ENCODE data around the gene CFAP410. TPM values are rescaled to one million over a fixed set of nuclear protein-coding genes. Genes with fewer than 3 reads are reported as not detected.

CFAP410 gene
- total RNA-seq, 1 donor from 2014 or later, result 27.6 TPM

DNA sequence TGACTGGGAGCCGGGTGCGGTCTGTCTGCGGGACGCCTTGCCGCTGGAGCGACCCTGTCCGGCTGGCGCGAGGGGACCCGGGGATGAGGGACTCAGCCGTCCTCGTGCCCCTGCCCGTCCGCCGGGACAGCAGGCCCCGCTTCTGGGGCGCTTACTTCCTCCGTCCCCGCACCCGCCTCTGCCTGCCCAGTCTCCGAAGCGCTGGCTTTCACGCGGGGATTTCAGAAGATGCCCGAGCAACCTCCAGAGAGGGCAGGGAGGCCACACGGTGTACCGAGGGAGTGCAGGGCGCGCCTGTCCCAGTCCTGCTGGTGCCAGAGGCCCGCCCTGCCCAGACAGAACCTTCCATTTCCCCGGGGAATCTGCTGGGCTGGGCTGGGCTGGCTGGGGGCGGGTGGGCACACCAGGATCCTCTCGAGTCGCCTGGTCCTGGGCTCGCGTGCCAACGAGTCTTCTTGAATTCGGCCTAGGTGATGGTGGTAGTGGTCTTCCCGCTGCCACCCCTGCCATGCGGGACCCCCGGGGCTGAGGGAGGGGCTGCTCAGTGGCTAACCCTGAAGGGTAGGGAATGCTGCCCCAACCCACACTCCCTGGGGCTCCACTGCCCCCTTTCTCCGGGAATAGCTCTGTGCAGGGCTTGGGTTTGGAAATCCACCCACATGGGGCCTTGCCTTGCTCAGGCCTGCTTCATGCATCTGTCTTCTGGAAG is 11.7 kb upstream of the CFAP410 start:
- H3K4me1 Mint-ChIP-seq, result no peaks in the 10 kb centered on the region
- H3K4me3 Mint-ChIP-seq, result no peak overlapping the region
- TF ChIP-seq, protein P1, sequence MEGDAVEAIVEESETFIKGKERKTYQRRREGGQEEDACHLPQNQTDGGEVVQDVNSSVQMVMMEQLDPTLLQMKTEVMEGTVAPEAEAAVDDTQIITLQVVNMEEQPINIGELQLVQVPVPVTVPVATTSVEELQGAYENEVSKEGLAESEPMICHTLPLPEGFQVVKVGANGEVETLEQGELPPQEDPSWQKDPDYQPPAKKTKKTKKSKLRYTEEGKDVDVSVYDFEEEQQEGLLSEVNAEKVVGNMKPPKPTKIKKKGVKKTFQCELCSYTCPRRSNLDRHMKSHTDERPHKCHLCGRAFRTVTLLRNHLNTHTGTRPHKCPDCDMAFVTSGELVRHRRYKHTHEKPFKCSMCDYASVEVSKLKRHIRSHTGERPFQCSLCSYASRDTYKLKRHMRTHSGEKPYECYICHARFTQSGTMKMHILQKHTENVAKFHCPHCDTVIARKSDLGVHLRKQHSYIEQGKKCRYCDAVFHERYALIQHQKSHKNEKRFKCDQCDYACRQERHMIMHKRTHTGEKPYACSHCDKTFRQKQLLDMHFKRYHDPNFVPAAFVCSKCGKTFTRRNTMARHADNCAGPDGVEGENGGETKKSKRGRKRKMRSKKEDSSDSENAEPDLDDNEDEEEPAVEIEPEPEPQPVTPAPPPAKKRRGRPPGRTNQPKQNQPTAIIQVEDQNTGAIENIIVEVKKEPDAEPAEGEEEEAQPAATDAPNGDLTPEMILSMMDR (IDR thresholded peaks at IDR 0.05; ENCODE audit: unreplicated experiment), result no peak

DNA sequence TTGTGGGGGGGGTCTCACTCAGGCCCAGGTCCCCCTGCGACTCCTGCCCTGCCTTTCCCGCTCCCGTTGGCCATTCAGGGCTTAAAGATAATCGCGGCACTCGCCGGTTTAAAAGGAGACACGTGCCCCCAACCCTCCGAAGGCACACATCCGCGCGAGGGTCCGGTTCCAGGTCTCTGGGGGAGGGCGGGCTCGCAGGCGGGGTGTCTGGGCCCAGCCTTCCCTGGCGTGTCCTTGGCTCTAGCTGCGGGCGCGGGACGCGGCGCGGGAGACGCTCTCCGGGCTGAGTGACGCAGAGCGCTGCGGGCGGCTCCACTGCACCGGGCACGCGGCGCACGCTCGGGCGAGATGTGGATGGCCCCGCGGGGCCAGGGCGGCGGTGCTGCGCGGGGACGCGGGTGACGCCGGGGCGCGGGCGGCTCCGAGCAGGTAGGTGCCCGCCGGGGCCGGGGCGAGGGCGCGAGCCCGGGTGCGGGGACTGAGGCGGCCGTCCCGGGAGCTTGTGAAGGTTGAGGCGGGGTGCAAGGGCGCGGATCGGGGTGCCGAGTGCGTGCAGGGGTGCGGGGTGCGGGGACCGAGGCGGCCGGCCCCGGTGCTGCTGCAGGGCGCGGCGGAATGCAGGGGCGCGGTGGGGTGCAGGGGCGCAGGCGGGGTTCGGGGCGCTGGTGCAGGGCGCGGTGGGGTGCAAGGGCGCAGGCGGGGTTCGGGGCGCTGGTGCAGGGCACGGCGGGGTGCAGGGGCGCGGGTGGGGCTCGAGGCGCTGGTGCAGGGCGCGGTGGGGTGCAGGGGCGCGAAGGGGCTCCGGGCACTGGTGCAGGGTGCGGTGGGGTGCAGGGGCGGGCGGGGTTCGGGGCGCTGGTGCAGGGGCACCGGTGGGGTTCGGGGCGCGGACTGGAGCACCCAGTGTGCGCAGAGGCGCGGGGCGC is 10.9 kb upstream of the CFAP410 start:
- peaks cover 2% of the 10 kb centered on the region for H3K27me3 Mint-ChIP-seq (ENCODE audit: low read depth)
- no peak overlapping the region for H3K4me3 Mint-ChIP-seq
- H3K4me1 Mint-ChIP-seq, result no peaks in the 10 kb centered on the region
- H3K9me3 Mint-ChIP-seq, result no peaks in the 10 kb centered on the region
- no peaks in the 10 kb centered on the region for H3K36me3 Mint-ChIP-seq
- TF ChIP-seq, protein P1 (IDR thresholded peaks at IDR 0.05; ENCODE audit: unreplicated experiment), result no peak
- H3K27ac Mint-ChIP-seq, result no peak overlapping the region
- no peak for DNase-seq (ENCODE audit: low spot score in 2 of 2, unreplicated experiment in 2 of 2)

More for the DNA sequence above, 11.7 kb upstream of the CFAP410 start:
- no peaks in the 10 kb centered on the region for H3K36me3 Mint-ChIP-seq
- H3K27me3 Mint-ChIP-seq (ENCODE audit: low read depth), result peaks cover 2% of the 10 kb centered on the region
- DNase-seq (ENCODE audit: low spot score in 2 of 2, unreplicated experiment in 2 of 2), result no peak
- H3K27ac Mint-ChIP-seq, result no peak overlapping the region
- no peaks in the 10 kb centered on the region for H3K9me3 Mint-ChIP-seq

DNA sequence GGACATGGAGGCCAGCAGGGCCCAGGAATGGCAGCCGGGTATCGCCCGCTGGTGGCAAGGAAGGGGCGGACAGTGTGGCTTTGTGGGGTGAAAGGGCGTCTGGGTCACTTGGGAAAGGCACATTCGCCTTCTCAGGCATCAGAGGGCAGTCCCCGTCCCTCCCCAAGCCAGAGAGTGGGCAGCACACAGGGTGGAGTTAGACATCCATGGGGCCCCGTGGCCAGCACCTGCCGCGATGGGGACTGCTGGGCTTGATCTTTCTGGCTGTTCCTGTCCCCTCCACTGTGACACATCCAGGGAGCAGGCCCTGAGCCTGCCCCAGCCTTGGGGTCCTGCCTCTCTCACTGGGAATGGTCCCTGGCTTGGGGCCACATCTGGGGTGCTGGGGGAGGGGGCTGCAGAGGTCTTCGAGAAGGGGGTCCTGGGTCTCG is 10.2 kb upstream of the CFAP410 start:
- H3K9me3 Mint-ChIP-seq, result no peaks in the 10 kb centered on the region
- H3K27me3 Mint-ChIP-seq (ENCODE audit: low read depth), result peaks cover 2% of the 10 kb centered on the region
- H3K4me1 Mint-ChIP-seq, result no peaks in the 10 kb centered on the region
- no peak overlapping the region for H3K4me3 Mint-ChIP-seq
- no peaks in the 10 kb centered on the region for H3K36me3 Mint-ChIP-seq
- DNase-seq (ENCODE audit: low spot score in 2 of 2, unreplicated experiment in 2 of 2), result no peak
- TF ChIP-seq, protein P1 (IDR thresholded peaks at IDR 0.05; ENCODE audit: unreplicated experiment), result no peak
- H3K27ac Mint-ChIP-seq, result no peak overlapping the region

DNA sequence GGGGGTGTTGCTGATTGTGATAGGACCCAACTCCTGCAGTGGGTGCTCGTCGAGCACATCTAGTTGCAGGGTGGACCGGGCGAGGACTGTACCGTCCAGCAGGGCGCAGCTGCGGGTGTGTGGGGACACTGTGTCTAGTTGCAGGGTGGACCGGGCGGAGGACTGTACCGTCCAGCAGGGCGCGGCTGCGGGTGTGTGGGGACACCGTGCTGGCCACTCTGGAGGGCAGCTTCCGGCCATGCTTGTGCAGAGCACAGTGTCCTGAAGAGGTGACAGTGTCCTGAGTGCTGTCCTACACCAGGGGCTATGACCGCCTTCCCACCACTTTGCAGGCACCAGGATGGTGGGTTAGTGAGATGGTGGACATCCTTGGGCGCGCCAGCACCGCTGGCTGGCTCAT is 9.7 kb upstream of the CFAP410 start:
- no peak for DNase-seq (ENCODE audit: low spot score in 2 of 2, unreplicated experiment in 2 of 2)
- H3K4me1 Mint-ChIP-seq, result no peaks in the 10 kb centered on the region
- no peaks in the 10 kb centered on the region for H3K36me3 Mint-ChIP-seq
- TF ChIP-seq, protein P1 (IDR thresholded peaks at IDR 0.05; ENCODE audit: unreplicated experiment), result no peak
- no peaks in the 10 kb centered on the region for H3K9me3 Mint-ChIP-seq
- H3K27me3 Mint-ChIP-seq (ENCODE audit: low read depth), result no peaks in the 10 kb centered on the region
- H3K4me3 Mint-ChIP-seq, result no peak overlapping the region
- H3K27ac Mint-ChIP-seq, result no peak overlapping the region

DNA sequence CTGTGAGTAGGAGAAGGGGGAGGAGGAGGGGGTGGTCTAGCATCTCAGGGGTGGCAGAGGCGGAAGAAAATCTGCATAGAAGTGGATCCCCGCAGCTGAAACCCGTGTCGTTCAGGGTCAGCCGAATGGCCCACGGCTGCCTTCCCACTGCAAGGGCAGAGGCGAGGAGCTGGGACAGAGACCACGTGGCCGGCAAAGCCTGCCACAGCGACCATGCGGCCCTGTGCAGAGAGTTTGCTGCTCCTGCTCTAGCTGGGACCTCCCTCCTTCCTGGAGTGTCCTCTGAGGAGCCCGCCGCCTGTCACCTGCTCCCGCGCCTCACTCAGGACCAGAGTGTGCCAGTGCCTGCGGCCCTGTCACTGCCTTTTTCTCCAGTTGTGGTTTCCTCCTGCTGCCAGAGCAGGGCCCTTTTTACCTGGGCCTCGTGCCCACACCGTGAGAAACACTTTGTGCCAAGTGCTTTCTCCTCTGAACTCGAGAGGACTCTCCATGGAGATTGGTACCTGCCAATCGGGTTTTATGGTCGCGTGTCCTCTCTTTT is 8.8 kb upstream of the CFAP410 start:
- TF ChIP-seq, protein P1 (IDR thresholded peaks at IDR 0.05; ENCODE audit: unreplicated experiment), result no peak
- Mint-ChIP-seq H3K27me3 (ENCODE audit: low read depth) (no peaks in the 10 kb centered on the region), H3K9me3 (no peaks in the 10 kb centered on the region), H3K4me3 (no peak overlapping the region), H3K36me3 (no peaks in the 10 kb centered on the region), H3K27ac (no peak overlapping the region), H3K4me1 (no peaks in the 10 kb centered on the region)
- DNase-seq (ENCODE audit: low spot score in 2 of 2, unreplicated experiment in 2 of 2), result no peak

Measured in mesothelial cell of epicardium (in vitro differentiated cells).